Activated T-helper 1 cell treated with anti-CD3 and anti-CD28 coated beads, Interleukin-2, amount 50 U/mL, for 16 hours (primary cell): ENCODE data around the gene ERCC6.

Experiments used
- DNase-seq, 2 donors: peaks; one replicate each; pipeline ENCODE4 v3.0.0-alpha.2; 2020; ENCODE audit warnings: low read depth in 1 of 2, low spot score in 1 of 2

Gene ERCC6

DNA sequence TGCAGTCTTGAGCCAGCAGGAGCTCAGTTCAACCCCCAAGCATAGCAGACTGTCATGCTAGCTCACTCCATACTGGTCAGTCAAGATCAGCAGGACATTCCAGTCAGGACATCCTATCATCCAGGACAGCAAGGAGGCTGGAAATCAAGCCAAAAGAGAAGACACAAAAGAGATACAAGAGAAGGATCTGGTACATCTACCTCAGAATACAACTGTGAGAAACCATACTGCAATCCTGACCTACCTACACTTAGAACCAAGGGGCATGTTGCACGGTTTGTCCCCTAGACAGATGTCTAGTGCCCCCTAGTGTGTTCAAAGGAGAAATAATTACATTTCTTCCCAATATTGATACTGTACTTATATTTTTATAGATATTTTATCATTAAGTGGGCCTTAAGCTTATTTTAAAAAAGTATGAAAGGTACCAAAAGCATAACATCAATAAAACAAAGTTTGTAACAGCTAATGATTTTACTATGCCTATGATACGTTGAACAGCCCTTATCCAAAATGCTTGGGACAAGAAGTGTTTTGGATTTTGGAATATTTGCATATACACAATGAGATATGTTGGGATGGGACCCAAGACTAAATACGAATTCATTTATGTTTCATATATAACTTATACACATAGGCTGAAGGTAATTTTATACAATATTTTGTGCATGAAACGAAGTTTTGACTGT, 26.7 kb downstream of the ERCC6 start:
- DNase-seq = no peak

DNA sequence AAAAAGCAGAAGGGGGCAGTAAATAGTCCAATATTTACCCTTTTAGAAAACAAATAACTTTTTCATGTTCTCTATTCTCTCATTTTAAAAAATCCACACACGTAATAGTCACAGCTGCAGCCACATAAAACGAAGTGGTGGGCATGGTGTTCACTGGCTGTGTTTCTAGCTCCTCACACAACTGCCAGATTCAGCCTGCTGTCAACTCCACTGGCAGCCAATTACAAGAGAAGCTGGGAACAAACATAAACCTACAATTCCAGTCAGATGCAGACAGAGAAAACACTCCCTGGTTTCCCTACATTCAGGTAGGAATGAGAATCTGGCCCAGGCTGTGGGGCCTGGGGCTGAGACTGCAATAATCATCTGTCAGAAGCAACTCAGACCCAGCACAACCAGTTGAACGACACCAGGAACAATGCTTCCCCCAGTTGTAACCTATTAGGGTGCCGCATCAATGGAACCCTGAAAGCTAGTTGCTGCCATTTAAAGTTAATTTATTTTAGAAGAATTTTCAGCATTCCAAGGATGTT, 29.1 kb downstream of the ERCC6 start:
- DNase-seq = no peak

DNA sequence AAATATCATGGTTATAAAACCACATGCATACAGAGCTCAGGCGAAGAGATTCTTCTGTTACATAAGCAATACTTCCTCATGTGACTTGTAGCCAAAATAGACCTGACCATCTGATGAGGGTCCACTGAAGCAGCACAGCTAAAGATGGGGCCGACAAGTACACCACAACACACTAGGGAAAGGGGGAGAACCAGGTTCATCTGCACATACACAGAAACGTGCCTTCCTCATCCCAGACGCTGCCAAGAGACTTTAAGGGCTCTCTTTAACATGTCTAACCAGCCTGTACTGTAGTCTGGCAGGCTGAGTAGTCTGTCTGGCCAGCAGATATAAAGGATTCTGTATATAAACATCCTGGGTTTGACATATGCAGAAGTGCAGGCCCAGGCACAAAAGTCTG, 30.3 kb downstream of the ERCC6 start:
- no peak for DNase-seq

DNA sequence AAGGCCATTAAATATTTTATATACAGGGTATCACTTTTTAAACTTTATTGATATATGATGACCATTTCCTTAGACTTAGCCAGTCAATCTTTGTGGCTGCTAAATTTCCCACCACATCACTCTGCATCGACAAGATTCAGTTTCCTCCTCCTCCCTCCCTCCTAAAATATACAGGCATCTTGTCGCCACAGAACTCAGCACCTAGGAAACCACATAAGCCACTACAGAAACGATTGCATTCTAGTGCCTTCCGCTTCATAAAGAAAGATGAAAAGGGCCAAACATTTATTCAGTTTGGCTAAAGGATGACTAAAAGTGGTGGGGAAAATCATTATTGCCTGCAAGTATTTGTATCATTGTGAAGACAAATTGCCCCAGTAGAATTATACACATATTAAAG, 30.7 kb downstream of the ERCC6 start:
- DNase-seq = no peak

DNA sequence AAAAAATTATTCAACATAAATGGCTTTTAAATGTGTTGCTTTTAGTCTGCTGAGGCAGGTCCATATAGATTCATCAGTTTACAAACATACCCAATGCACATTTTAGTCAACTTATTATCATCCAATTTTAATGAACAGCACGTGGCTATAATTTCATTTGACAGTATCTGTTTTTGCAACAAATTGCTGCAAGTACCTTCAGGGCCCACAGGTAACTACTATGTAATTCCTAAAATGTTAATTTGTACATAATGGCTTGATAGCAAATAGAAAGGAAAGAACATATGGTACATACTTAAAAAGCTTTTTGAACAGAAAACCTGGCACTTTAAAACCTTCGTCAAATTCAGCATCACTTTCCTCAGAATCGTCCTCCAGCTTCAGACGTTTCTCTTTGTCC, 33.3 kb downstream of the ERCC6 start:
- DNase-seq = no peak

DNA sequence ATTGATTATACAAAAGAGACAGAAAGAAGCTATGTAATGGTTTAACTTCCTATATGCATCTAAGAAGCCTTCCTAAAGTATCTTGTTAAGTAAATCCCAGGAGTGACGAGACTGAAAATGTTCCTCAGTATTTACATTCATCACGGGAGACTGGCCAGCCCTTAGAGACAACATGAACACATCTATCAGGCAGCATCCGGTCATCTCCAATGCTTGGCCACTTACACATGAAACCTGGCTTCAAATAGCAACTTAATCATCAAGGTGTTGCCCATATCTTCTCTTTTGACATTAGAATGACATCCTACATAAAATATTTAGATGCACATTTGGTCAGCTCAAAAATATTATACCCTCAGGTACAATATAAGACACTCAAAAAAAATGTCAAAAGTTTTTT, 33.8 kb downstream of the ERCC6 start:
- no peak for DNase-seq

DNA sequence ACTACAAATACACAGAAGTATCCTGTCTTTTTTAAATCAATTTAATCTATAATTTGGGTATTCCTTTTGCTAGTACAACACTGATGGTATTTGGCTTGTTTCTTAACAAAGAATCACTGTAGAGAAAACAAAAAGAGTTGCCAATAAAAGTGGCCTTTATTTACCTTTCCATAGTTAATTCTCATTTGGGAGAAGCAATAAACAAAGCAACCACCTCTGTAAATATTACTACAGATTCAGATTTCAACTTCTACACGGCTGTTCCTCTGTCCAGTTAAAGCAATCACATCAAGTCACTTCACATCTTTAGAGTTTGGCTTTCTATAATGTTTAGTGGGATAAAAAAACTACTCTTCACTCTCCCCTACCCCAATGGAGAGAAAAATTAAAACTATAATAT, 34.4 kb downstream of the ERCC6 start:
- no peak for DNase-seq

DNA sequence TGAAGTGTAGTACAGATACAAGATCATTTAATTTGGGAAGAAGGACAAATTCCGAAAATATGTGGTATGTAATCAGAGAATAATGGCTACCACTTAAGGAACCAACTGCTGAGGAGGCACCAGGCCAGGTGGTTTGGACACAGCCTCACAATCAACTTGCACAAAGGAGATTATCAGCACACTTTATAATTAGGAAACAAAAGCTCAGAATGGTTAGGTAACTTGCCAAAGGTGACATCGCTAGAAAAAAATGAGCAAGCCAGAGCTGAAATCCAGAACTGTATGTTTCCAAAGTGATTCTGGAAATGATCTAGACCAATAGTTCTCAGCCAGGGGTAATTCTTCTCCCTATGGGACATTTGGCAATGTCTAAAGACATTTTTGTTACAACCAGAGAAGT, 36.6 kb downstream of the ERCC6 start:
- DNase-seq = no peak

DNA sequence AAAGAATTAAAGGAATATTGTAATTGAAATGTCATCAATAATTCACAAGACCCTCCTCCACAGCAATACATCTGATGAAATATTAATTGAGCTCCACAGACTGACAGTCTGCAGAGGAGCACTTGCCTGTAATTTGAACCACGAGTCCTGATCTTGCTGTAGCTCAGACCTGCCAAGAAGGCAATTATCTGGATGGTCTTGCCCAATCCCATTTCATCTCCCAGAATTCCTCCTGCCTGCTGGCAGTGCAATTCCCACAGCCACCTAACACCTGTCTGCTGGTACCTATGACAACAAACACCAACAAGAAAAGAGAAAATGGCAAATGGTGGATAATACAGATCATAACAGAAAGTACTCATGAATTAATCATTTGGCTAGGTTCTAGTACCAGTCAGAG, 38.5 kb downstream of the ERCC6 start:
- no peak for DNase-seq

DNA sequence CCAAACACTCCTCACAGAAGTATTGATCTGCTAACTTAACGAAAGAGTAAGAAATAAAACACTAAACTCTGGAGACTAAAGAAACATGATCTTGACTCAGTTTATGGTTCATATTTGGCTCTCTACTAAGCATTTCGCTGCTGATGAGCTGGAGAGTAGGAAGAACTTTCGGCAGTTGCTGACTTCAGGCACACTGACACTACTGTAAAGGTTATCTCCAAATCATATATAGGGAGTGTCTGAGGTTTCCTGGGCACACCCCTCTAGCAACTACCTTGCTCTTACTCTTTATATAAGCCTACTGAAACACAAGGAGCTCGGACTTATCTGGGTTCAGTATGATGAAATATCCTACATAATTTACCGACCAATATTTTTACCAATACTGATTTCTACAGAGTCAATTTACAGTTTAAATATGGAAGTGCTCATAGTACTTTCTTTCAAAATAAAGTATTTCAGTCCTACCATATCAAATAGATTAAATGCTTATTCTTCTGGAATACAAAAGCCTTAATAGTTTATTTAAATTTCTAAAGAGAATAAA, 39.5 kb downstream of the ERCC6 start:
- no peak for DNase-seq

DNA sequence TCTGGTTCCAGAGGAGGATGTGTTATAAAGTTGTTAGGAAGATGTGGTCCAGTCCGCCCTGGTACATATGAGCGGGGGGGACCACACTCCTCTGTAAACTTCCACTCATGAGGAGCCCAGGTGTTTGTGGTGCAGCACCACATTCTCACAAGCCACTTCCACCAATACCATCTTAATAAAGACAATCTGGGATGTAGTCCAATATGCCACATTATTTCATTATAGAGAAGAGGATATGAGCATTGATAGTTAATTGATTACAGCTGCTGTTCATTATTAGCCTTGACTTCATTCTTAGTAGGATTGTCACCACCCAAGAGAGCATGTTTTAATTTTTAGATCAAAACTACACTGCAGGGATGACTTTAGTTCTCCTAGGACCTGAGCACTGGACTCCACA, 40.5 kb downstream of the ERCC6 start:
- DNase-seq = no peak

DNA sequence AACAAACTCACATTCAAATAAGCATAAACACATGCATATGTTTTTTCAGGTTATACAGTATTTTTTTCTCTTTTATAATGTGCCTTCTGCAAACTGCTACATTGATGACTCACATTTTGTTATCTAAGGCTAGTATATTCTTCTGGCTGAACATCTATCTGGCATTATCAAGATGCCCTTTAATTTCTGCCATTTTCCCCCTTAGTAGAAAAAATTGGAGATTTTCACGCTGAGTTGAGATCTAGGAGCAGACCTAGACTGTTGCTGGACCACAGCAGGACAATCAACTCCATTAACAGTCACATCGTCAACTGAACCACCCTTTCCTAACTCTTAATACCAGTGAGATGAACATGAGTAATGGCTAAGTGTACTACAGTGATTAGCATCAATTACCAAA, 41.6 kb downstream of the ERCC6 start:
- no peak for DNase-seq

DNA sequence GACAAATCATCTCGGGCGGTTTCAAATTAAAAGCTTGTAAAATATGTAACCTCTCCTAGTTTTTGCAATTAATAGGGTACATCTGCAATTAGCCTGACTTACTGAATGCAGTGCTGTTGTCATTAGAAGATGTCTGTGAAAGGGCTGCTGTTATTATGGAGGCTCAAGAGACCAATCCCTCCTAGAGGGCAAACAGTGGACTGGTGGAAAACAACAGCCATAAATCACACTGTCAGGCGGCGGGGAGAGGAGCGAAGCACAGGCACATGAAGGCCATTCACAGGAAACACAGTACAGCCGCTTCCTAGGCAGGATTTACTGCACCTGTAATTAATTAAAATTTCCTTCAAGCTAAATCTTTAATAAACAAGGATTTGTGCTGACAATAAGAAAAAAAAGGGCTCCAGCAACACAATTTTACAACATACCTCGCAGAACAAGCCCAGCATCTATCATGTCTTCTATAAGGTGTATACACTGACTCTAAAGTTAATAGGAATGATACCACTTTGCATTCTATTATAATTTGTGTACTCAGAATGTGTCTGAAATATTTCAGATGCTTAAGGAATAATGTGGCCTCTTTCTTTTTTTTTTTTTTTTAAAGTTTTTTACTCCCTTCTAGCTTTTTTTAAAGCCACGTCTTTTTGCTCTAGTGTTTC, 50.7 kb downstream of the ERCC6 start:
- no peak for DNase-seq

DNA sequence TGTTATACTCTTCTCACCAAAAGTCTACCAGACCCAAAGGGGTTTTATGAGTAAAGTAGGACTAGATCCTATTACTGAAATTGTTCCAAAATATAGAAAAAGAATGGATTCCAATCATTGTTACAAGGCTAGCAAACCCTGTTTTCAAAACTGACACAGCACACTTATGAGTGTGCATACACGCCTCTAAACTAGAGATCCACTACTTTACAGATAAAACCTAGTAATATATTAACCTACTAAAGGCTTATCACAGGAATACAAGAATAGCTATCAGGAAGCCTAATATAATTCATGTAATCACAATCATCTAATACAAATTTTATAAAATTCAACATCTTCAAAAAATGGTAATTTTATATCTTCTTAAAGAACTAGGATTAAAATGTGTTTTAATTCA, 52.2 kb downstream of the ERCC6 start:
- no peak for DNase-seq

DNA sequence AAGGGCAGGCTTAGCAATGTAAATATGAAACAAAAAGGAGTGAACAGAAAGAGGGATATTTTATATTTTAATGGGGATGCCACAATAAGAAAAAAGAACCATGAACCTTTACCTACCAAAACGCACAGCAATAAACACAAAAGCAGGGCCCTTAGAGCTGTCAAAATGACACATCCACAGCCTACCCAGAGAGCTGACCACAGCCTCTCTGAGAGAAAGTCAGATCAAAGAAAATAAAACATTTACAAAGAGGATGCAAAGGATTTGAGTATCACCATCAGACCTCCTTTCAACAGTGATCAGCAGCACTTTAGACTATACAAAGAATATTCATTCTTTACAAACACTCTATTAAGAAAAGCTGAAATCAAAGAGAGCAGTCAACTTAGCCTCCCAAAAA, 52.9 kb downstream of the ERCC6 start:
- no peak for DNase-seq

DNA sequence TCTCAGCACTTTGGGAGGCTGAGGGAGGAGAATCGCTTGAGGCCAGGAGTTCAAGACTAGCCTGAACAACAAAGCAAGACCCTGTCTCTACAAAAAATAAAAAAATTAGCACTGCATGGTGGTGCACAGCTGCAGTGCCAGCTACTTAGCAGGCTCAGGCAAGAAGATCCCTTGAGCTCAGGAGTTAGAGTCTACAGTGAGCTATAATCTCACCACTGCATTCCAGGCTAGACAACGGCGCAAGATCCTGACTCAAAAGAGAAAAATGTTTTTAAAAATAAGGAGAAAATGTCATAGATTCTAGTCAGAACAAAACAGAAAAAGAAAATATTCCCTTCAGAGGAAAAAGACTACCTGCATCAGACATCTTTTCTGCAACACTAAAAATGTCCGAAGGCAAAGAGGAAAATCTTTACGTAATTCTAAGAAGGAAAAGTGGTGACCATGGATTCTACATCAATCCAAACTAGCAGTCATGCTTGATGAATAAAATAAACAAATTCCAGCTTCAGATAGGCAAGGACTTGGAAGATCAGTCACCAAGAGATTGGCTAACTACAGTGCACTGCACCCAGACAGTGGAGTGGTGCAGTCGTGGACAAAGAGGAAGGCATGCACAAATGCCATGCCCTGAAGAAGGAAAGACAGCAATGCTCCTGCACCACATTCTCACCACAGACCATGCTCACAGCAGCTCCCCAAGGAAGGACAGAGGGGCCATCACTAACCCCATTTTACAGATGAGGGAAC, 54.3 kb downstream of the ERCC6 start:
- no peak for DNase-seq

DNA sequence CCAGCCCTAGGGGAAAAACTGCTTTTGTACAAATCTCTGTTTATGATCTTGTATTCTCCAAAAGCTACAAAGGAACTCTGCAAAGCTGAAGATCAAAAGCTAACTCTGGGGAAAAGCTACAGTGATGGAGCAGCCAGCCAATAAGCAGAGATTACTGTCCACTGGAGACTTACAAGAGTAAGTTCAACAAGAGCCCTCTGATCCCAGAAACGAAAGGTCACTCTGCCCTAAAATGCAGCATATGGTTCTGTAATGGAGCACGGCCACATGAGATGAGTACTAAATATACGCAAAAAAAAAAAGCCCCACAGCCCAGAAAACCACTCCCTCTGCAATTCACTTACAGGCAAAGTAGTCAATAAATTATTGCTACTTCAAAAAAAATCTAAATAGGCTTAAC, 60.1 kb downstream of the ERCC6 start:
- no peak for DNase-seq

DNA sequence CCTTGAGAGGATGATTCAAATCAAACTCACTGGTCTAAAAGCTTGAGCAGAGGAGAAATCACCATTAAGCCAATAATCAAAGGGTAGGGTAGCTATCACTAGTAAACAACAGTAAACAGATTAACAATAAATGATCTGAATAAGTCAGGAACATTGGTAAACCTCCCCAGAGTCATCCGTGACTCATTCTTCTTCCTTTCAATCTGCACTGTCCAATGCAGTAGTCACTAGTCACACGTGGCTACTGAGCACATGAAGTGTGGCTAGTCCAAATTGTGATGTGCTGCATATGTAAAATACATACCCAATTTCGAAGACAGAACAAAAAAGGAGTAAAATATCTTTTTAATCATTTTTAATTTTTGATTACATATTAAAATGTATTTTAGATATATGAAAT, 64.0 kb downstream of the ERCC6 start:
- DNase-seq = no peak

DNA sequence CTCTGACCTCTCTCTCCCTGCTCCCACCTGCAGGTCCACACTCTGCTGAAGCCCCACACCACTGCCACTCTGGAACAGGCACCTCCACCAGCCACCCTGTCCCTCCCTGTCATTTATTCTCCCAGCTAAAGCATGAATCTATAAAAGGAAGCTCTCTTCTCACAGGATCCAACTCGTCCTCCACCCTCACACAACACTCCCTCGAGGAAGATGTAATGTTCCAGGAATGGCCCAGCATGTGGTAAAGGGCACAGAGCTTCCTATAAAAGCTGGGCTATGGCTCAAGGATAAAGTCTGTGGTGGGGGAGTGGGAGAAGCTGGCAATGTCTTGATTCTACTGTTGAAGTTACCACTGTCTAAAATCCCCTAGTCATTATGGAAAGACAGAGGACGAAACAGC, 67.4 kb downstream of the ERCC6 start:
- DNase-seq = no peak

DNA sequence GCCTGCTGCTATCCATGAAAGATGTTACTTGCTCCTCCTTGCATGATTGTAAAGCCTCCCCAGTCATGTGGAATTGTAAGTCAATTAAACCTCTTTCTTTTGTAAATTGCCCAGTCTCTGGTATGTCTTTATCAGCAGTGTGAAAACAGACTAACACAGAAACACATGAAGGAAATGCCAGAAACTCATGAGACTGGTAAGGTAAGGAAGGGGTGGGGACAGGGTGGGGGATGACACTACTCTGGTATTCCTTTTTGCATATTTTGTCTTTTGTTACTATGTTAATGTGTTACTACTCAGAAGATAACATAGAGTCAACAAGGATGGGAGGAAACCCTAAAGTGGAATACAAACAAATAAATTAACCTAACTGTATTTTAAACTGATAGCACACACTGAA, 73.2 kb downstream of the ERCC6 start:
- no peak for DNase-seq
